MM.1S (cell line): Measurements from ENCODE around the gene DNAI2.

ENCODE experiments used
- DNase-seq: peaks from one replicate; pipeline ENCODE4 v3.0.0-alpha.2; 2015
- H2AFZ ChIP-seq: fragments of 300-600 bp; sonication (generic); 2 replicates; pipeline ENCODE4 v1.6.0; 2016; ENCODE audit warnings: antibody characterized with exemption, low read length
- H3F3A ChIP-seq: fragments of 300-600 bp; sonication (generic); 2 replicates; pipeline ENCODE4 v1.6.1; 2016; ENCODE audit warnings: mild to moderate bottlenecking, antibody characterized with exemption, low read length, moderate library complexity, mixed read lengths; ENCODE audit not compliant: insufficient read depth
- H3K27ac ChIP-seq: fragments of 300-600 bp; sonication (generic); 2 replicates; pipeline ENCODE4 v1.5.1; 2016; ENCODE audit warnings: mild to moderate bottlenecking, low read length
- H3K27me3 ChIP-seq: fragments of 300-600 bp; sonication (generic); replicated peaks from 2 replicates; pipeline ENCODE4 v1.6.0; 2016; ENCODE audit warnings: low read length; ENCODE audit not compliant: insufficient read depth
- H3K36me3 ChIP-seq: fragments of 300-600 bp; sonication (generic); replicated peaks from 2 replicates; pipeline ENCODE4 v1.6.1; 2016; ENCODE audit warnings: mild to moderate bottlenecking, low read length, mixed read lengths; ENCODE audit not compliant: insufficient read depth
- H3K4me1 ChIP-seq: fragments of 300-600 bp; sonication (generic); 2 replicates; pipeline ENCODE4 v1.6.1; 2016; ENCODE audit warnings: low read length, mixed read lengths
- H3K4me2 ChIP-seq: fragments of 300-600 bp; sonication (generic); 2 replicates; pipeline ENCODE4 v1.6.0; 2016; ENCODE audit warnings: low read depth, low read length
- H3K4me3 ChIP-seq: fragments of 300-600 bp; sonication (generic); 2 replicates; pipeline ENCODE4 v1.5.1; 2016; ENCODE audit warnings: low read length, mixed read lengths
- H3K79me2 ChIP-seq: fragments of 300-600 bp; sonication (generic); 2 replicates; pipeline ENCODE4 v1.6.1; 2016; ENCODE audit warnings: mixed run types, low read length, mixed read lengths
- H3K9ac ChIP-seq: fragments of 300-600 bp; sonication (generic); 2 replicates; pipeline ENCODE4 v1.6.1; 2016; ENCODE audit warnings: low read length, mixed read lengths
- H3K9me2 ChIP-seq: fragments of 300-600 bp; sonication (generic); replicated peaks from 2 replicates; pipeline ENCODE4 v1.6.1; 2016; ENCODE audit warnings: mild to moderate bottlenecking, low read length, mixed read lengths; ENCODE audit not compliant: insufficient read depth
- H3K9me3 ChIP-seq: fragments of 300-600 bp; sonication (generic); replicated peaks from 2 replicates; pipeline ENCODE4 v1.6.1; 2016; ENCODE audit warnings: mild to moderate bottlenecking, low read length, mixed read lengths; ENCODE audit not compliant: insufficient read depth
- H4K20me1 ChIP-seq: fragments of 300-600 bp; sonication (generic); 2 replicates; pipeline ENCODE4 v1.6.1; 2016; ENCODE audit warnings: mild to moderate bottlenecking, low read length, moderate library complexity, mixed read lengths; ENCODE audit not compliant: insufficient read depth
- CTCF ChIP-seq: fragments of 300-600 bp; sonication (generic); IDR thresholded peaks from 2 replicates; pipeline ENCODE4 v1.5.1; 2016; ENCODE audit warnings: antibody characterized with exemption, low read length, mixed read lengths
- EZH2 ChIP-seq: fragments of 300-600 bp; sonication (generic); optimal IDR thresholded peaks from 2 replicates; pipeline ENCODE3; 2017; ENCODE audit warnings: low read depth, mild to moderate bottlenecking, antibody characterized with exemption, low read length, mixed read lengths
- EZH2phosphoT487 ChIP-seq: fragments of 300-600 bp; sonication (generic); IDR thresholded peaks from 2 replicates; pipeline ENCODE4 v1.6.1; 2018; ENCODE audit warnings: antibody characterized with exemption, low read length

DNAI2 gene

GRCh38 chr17:74295625-74296547, 21.9 kb downstream of the DNAI2 start:
- H4K20me1 ChIP-seq: no peaks in the 10 kb centered on the region
- H3K4me2 ChIP-seq: no peak overlapping the region
- no peaks in the 10 kb centered on the region for H3F3A ChIP-seq
- H3K4me3 ChIP-seq: no peak overlapping the region
- no peak for DNase-seq
- no peaks in the 10 kb centered on the region for H3K36me3 ChIP-seq
- no peak overlapping the region for H3K27ac ChIP-seq
- TF ChIP-seq CTCF: no peak
- TF ChIP-seq EZH2: no peak
- TF ChIP-seq EZH2phosphoT487: no peak
- H3K9ac ChIP-seq: no peak overlapping the region
- H3K4me1 ChIP-seq: no peaks in the 10 kb centered on the region
- no peaks in the 10 kb centered on the region for H3K9me2 ChIP-seq
- no peaks in the 10 kb centered on the region for H3K9me3 ChIP-seq
- peaks cover 73% of the 10 kb centered on the region for H3K27me3 ChIP-seq
- no peaks in the 10 kb centered on the region for H3K79me2 ChIP-seq
- H2AFZ ChIP-seq: no peak overlapping the region

GRCh38 chr17:74296548-74296936, 22.5 kb downstream of the DNAI2 start:
- peak; percentile 26 for DNase-seq
- H3K4me1 ChIP-seq: no peaks in the 10 kb centered on the region
- H3K9me3 ChIP-seq: no peaks in the 10 kb centered on the region
- no peak overlapping the region for H3K4me2 ChIP-seq
- no peak overlapping the region for H3K4me3 ChIP-seq
- TF ChIP-seq CTCF (peak; percentile 32), EZH2phosphoT487 (no peak), EZH2 (no peak)
- H4K20me1 ChIP-seq: no peaks in the 10 kb centered on the region
- H3K36me3 ChIP-seq: no peaks in the 10 kb centered on the region
- H3K79me2 ChIP-seq: no peaks in the 10 kb centered on the region
- H3K27ac ChIP-seq: no peak overlapping the region
- no peaks in the 10 kb centered on the region for H3F3A ChIP-seq
- H2AFZ ChIP-seq: no peak overlapping the region
- no peaks in the 10 kb centered on the region for H3K9me2 ChIP-seq
- H3K27me3 ChIP-seq: peaks cover 70% of the 10 kb centered on the region
- H3K9ac ChIP-seq: no peak overlapping the region

GRCh38 chr17:74297941-74298340, 23.9 kb downstream of the DNAI2 start:
- DNase-seq: no peak
- no peak overlapping the region for H3K9ac ChIP-seq
- no peaks in the 10 kb centered on the region for H3F3A ChIP-seq
- H3K27me3 ChIP-seq: peaks cover 70% of the 10 kb centered on the region
- no peak overlapping the region for H3K4me2 ChIP-seq
- no peaks in the 10 kb centered on the region for H3K79me2 ChIP-seq
- H3K9me3 ChIP-seq: no peaks in the 10 kb centered on the region
- no peak overlapping the region for H2AFZ ChIP-seq
- no peaks in the 10 kb centered on the region for H4K20me1 ChIP-seq
- H3K36me3 ChIP-seq: no peaks in the 10 kb centered on the region
- H3K4me3 ChIP-seq: no peak overlapping the region
- no peaks in the 10 kb centered on the region for H3K4me1 ChIP-seq
- no peak overlapping the region for H3K27ac ChIP-seq
- TF ChIP-seq CTCF (no peak), EZH2phosphoT487 (no peak), EZH2 (no peak)
- H3K9me2 ChIP-seq: no peaks in the 10 kb centered on the region
